Endothelial cell of umbilical vein (primary cell): ENCODE data around the gene PTDSS2. TPM values are rescaled to one million over a fixed set of nuclear protein-coding genes. Genes with fewer than 3 reads are reported as not detected.

Experiments
- BruUV-seq: library from RNA; stranded (reverse); fragments of 400-500 nt; replicated peaks from 2 replicates; lab custom pipeline; 2021; lab: Mats Ljungman, UMichigan
- CTCF ChIA-PET: fragments of 300-600, 350-600 bp; sonication (Branson Sonifier 250); formaldehyde crosslinking; loops from one replicate; lab custom pipeline; 2021; ENCODE audit warnings: antibody characterized with exemption, inconsistent platforms; lab: Charles Lee
- POLR2A ChIA-PET: fragments of 300-600, 350-600 bp; sonication (Branson Sonifier 250); formaldehyde crosslinking; loops from one replicate; lab custom pipeline; 2021; ENCODE audit warnings: antibody characterized with exemption, inconsistent platforms; lab: Charles Lee
- DNase-seq: peaks from one replicate; pipeline ENCODE4 v3.0.0-alpha.2; 2011; ENCODE audit warnings: low read depth, low spot score
- FAIRE-seq: peaks from 2 replicates; lab custom pipeline; 2011; peaks lifted over from hg19 to GRCh38; lab: Jason Lieb, UNC
- H2AFZ ChIP-seq: 2 replicates; pipeline ENCODE4 v1.6.0; 2012; ENCODE audit warnings: low read depth, low read length, control low read depth, inconsistent platforms
- H3K27ac ChIP-seq: 2 replicates; pipeline ENCODE4 v1.5.1; 2011; ENCODE audit warnings: low read depth, mild to moderate bottlenecking, control low read depth, low read length, moderate library complexity; ENCODE audit not compliant: insufficient read depth
- H3K27me3 ChIP-seq, 2 experiments: 2 replicates each; pipeline versions ENCODE4 v1.6.0 to v1.6.1; 2011; ENCODE audit warnings: low read length in 2 of 2, mixed read lengths in 1 of 2; ENCODE audit not compliant: control insufficient read depth in 2 of 2, insufficient read depth in 2 of 2
- H3K36me3 ChIP-seq, 2 experiments: 2 replicates in 1 of 2; 3 replicates in 1 of 2; pipeline ENCODE4 v1.5.1; 2011; ENCODE audit warnings: low read length in 2 of 2, mild to moderate bottlenecking in 1 of 2, moderate library complexity in 1 of 2; ENCODE audit not compliant: control insufficient read depth in 2 of 2, insufficient read depth in 2 of 2; ENCODE audit errors: extremely low read depth in 1 of 2
- H3K4me1 ChIP-seq: 3 replicates; pipeline ENCODE4 v1.5.1; 2011; ENCODE audit warnings: mild to moderate bottlenecking, low read length; ENCODE audit not compliant: control insufficient read depth, insufficient read depth; ENCODE audit errors: extremely low read depth
- H3K4me2 ChIP-seq: 2 replicates; pipeline ENCODE4 v1.6.1; 2011; ENCODE audit warnings: low read length, control low read depth, mixed read lengths; ENCODE audit not compliant: insufficient read depth
- H3K4me3 ChIP-seq, 3 experiments: fragments of 200-600 bp in 1 of 3; sonication (generic), shearing (Covaris generic) in 1 of 3; replicated peaks in 1 of 3; 2 replicates each; pipeline ENCODE4 v1.5.1; 2011 to 2016; ENCODE audit warnings: control low read depth in 3 of 3, low read length in 3 of 3, mild to moderate bottlenecking in 2 of 3, inconsistent platforms in 1 of 3, low read depth in 1 of 3, moderate library complexity in 1 of 3; ENCODE audit not compliant: insufficient read depth in 1 of 3
- H3K79me2 ChIP-seq: 2 replicates; pipeline ENCODE4 v1.6.0; 2012; ENCODE audit warnings: low read length, inconsistent platforms; ENCODE audit not compliant: control insufficient read depth, insufficient read depth
- H3K9ac ChIP-seq: replicated peaks from 2 replicates; pipeline ENCODE3; 2011; ENCODE audit warnings: low read length, control low read depth; ENCODE audit not compliant: insufficient read depth; ENCODE audit errors: extremely low read depth
- H3K9me1 ChIP-seq: replicated peaks from 3 replicates; pipeline ENCODE4 v1.6.0; 2011; ENCODE audit warnings: mild to moderate bottlenecking, low read length; ENCODE audit not compliant: control insufficient read depth, insufficient read depth; ENCODE audit errors: extremely low read depth
- H3K9me3 ChIP-seq: replicated peaks from 2 replicates; pipeline ENCODE4 v1.5.1; 2012; ENCODE audit warnings: low read length, inconsistent platforms; ENCODE audit not compliant: control insufficient read depth, insufficient read depth
- H4K20me1 ChIP-seq: replicated peaks from 2 replicates; pipeline ENCODE3; 2011; ENCODE audit warnings: mild to moderate bottlenecking, low read length; ENCODE audit not compliant: control insufficient read depth, insufficient read depth; ENCODE audit errors: extremely low read depth
- EZH2 ChIP-seq: IDR thresholded peaks from 2 replicates; pipeline ENCODE4 v1.6.1; 2012; ENCODE audit warnings: borderline replicate concordance, low read depth, mild to moderate bottlenecking, moderate library complexity, low read length, inconsistent platforms; ENCODE audit not compliant: severe bottlenecking
- FOS ChIP-seq: IDR thresholded peaks from 2 replicates; pipeline ENCODE4 v1.6.1; 2011; ENCODE audit warnings: mild to moderate bottlenecking, low read length, moderate library complexity, borderline replicate concordance; ENCODE audit not compliant: insufficient read depth
- GATA2 ChIP-seq: IDR thresholded peaks from 2 replicates; pipeline ENCODE4 v1.7.0; 2011; ENCODE audit warnings: low read depth, mild to moderate bottlenecking, moderate library complexity, mixed read lengths, low read length; ENCODE audit not compliant: insufficient read length, insufficient read depth
- JUN ChIP-seq: IDR thresholded peaks from 2 replicates; pipeline ENCODE4 v1.6.1; 2011; ENCODE audit warnings: borderline replicate concordance, low read depth; ENCODE audit not compliant: insufficient read length, insufficient read depth
- MAX ChIP-seq: IDR thresholded peaks from 2 replicates; pipeline ENCODE4 v1.6.1; 2011; ENCODE audit not compliant: insufficient read depth, insufficient read length
- MYC ChIP-seq: IDR thresholded peaks from one replicate; pipeline ENCODE4 v1.6.1; 2011; ENCODE audit warnings: mild to moderate bottlenecking, low read depth, low read length
- POLR2A ChIP-seq: IDR thresholded peaks from 2 replicates; pipeline ENCODE4 v1.6.1; 2012; ENCODE audit warnings: low read depth, mild to moderate bottlenecking, control low read depth, low read length
- POLR2AphosphoS5 ChIP-seq: IDR thresholded peaks from 2 replicates; pipeline ENCODE4 v1.6.1; 2012; ENCODE audit warnings: low read depth, mild to moderate bottlenecking, control low read depth, low read length, moderate library complexity; ENCODE audit not compliant: insufficient read depth
- dilution Hi-C: fragments of 300-500 bp; cut with MboI; formaldehyde crosslinking; loops from one replicate; pipeline ENCODE4 v1.15.0; 2019; ENCODE audit warnings: low sequenced_read_pairs; ENCODE audit not compliant: extremely low pct_ligation_motif_present
- intact Hi-C: fragments of 100-400 bp; cut with micrococcal nuclease; formaldehyde crosslinking; loops from one replicate; pipeline ENCODE4 v1.10.0; 2022
- polyA plus RNA-seq, 4 experiments: library from polyadenylated mRNA; depleted of rRNA in 3 of 4; stranded (reverse) in 3 of 4; unstranded in 1 of 4; fragments of >200 nt; gene quantifications; 2 replicates each; pipeline versions ENCODE4 v1.2.1 to v1.2.3, GENCODE V29; 2011 to 2012; ENCODE audit warnings: missing spikeins in 1 of 4
- total RNA-seq: library from RNA; stranded (reverse); gene quantifications from 2 replicates; pipeline ENCODE4 v1.2.3, GENCODE V29; 2021
- TF ChIP-seq, protein P1 (sequence below), 2 donors: IDR thresholded peaks; 1 replicate in 1 of 2; 2 replicates in 1 of 2; pipeline ENCODE4 v1.5.1; 2011; ENCODE audit warnings: low read length in 2 of 2, mild to moderate bottlenecking in 2 of 2, moderate library complexity in 2 of 2, control low read depth in 1 of 2, inconsistent platforms in 1 of 2, low read depth in 1 of 2; ENCODE audit not compliant: insufficient read depth in 1 of 2; ENCODE audit errors: extremely low read depth in 1 of 2

PTDSS2 gene
- total and polyA plus RNA-seq, 2 donors (not counting 3 experiments of a cell fraction or from before 2014, with no cell fraction given), result 41.4 to 46.8 TPM

DNA sequence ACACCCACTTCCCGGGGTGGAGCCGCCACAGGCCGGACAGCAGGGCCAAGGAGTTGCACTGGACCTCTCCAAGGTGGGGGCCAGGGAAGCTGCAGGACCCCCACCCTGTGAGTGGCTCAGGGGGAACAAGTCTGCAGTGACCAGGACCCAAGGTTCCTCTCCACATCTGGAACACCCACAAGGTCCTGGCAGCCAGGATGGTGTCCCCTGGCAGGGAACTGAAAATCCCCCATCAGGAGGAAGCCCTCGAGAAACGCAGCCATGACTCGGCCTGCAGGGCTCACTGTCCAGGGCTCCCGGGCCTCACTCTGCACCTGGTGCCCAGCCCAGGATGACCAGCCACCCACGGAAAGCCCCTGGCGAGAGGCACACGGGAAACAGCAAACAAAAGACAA lies 45.5 kb downstream of the PTDSS2 start:
- ChIA-PET CTCF (no interaction called here), POLR2A (no interaction called here)
- Histone ChIP-seq H3K9me3 (no peaks in the 10 kb centered on the region), H3K27ac (no peak overlapping the region), H3K4me1 (no peaks in the 10 kb centered on the region), H3K27me3 (no peaks in the 10 kb centered on the region), H3K36me3 (peaks cover 5 to 64% of the 10 kb centered on the region in 2 experiments), H3K4me3 (no peak overlapping the region), H3K9me1 (no peaks in the 10 kb centered on the region), H4K20me1 (no peaks in the 10 kb centered on the region), H3K9ac (no peak overlapping the region), H3K4me2 (no peak overlapping the region), H3K79me2 (no peaks in the 10 kb centered on the region), H2AFZ (no peak overlapping the region)
- TF ChIP-seq POLR2AphosphoS5 (no peak), EZH2 (no peak), JUN (no peak), FOS (no peak), MAX (no peak), MYC (no peak), POLR2A (no peak), GATA2 (no peak)
- TF ChIP-seq, protein P1, sequence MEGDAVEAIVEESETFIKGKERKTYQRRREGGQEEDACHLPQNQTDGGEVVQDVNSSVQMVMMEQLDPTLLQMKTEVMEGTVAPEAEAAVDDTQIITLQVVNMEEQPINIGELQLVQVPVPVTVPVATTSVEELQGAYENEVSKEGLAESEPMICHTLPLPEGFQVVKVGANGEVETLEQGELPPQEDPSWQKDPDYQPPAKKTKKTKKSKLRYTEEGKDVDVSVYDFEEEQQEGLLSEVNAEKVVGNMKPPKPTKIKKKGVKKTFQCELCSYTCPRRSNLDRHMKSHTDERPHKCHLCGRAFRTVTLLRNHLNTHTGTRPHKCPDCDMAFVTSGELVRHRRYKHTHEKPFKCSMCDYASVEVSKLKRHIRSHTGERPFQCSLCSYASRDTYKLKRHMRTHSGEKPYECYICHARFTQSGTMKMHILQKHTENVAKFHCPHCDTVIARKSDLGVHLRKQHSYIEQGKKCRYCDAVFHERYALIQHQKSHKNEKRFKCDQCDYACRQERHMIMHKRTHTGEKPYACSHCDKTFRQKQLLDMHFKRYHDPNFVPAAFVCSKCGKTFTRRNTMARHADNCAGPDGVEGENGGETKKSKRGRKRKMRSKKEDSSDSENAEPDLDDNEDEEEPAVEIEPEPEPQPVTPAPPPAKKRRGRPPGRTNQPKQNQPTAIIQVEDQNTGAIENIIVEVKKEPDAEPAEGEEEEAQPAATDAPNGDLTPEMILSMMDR (IDR thresholded peaks at IDR 0.05; ENCODE audit: extremely low read depth in 1 of 2, insufficient read depth in 1 of 2, low read depth in 1 of 2, low read length in 2 of 2), result no peak
- FAIRE-seq, result no peak
- intact Hi-C loops, result no loop called here
- dilution Hi-C loops, result no loop called here
- DNase-seq, result peak; percentile 17
- BruUV-seq, result no TSS peak
